ENCODE measurements around the gene PRRT3.
"Not testable (repeated sequence)": the region's sequence is repeated elsewhere in the genome, so short reads cannot be mapped to it uniquely, and the experiment has no call there.

PRRT3 gene

DNA sequence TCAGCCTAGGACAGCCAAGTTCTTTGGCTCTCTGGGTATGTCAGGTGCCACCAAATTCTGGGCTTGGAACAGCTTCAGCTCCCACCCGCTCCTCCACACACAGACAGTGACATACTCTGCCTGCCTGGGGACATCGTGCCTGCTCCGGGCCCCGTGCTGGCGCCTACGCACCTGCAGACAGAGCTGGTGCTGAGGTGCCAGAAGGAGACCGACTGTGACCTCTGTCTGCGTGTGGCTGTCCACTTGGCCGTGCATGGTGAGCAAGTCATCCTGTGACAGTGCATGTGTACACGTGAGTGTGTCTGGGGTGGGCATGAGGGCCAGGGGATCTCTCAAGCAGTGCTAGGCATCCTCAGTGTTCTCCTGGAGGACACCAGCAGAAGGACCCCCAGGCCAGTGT lies 34.4 kb downstream of the PRRT3 start:
- no peak for DNase-seq

DNA sequence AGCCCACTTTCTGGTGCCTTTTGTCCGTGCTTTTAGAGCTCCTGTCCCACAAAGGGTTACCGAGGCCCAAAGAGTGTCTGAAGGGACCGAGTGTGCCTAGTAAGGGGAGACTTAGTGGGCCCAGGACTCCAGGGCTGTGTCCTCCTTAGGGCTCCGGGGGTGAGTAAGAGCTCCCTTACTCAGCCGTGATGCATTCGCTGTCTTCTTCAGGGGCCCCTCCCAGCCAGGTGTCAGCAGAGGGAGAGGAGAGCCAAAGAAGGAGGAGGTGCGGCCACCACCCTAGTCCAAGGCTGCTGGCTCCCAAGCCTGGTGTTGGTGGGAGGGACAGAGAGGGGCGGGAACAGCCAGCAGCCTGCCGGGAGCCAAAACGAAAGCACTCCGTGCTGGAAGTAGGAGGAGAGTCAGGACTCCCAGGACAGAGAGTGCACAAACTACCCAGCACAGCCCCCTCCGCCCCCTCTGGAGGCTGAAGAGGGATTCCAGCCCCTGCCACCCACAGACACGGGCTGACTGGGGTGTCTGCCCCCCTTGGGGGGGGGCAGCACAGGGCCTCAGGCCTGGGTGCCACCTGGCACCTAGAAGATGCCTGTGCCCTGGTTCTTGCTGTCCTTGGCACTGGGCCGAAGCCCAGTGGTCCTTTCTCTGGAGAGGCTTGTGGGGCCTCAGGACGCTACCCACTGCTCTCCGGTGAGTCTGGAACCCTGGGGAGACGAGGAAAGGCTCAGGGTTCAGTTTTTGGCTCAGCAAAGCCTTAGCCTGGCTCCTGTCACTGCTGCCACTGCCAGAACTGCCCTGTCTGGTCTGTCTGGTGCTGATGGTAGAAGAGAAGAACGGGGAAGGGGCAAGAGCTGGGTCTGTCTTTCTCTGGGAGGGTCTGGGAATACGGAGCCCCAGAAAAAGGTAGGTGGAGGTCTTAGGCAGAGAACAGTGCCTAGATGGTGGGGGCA lies 35.2 kb downstream of the PRRT3 start, which contains the start of gene IL17RC:
Gene IL17RC (plus strand): TSS at position 365 of the 947 bp plus-strand sequence. CDS start 218 bp downstream, at position 583.
- DNase-seq = no peak

DNA sequence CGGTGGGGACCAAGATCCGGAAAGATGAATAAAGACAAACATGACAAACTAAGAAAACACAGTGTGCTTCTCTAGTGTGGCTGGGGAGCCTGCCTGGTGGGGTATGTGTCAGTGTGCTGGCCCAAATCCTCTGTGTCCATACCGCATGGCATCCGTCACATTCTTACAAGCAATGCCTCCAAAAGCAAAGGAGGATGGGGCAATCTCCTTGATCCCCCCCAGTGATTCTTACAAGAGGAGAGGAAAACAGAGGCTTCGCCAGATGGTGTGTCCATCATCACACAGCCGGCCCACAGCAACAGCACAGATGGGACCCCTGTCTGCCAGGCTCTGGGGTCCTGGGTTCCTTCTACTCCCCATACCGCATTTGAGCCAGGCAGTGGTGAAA lies 35.9 kb downstream of the PRRT3 start:
- no peak for DNase-seq

DNA sequence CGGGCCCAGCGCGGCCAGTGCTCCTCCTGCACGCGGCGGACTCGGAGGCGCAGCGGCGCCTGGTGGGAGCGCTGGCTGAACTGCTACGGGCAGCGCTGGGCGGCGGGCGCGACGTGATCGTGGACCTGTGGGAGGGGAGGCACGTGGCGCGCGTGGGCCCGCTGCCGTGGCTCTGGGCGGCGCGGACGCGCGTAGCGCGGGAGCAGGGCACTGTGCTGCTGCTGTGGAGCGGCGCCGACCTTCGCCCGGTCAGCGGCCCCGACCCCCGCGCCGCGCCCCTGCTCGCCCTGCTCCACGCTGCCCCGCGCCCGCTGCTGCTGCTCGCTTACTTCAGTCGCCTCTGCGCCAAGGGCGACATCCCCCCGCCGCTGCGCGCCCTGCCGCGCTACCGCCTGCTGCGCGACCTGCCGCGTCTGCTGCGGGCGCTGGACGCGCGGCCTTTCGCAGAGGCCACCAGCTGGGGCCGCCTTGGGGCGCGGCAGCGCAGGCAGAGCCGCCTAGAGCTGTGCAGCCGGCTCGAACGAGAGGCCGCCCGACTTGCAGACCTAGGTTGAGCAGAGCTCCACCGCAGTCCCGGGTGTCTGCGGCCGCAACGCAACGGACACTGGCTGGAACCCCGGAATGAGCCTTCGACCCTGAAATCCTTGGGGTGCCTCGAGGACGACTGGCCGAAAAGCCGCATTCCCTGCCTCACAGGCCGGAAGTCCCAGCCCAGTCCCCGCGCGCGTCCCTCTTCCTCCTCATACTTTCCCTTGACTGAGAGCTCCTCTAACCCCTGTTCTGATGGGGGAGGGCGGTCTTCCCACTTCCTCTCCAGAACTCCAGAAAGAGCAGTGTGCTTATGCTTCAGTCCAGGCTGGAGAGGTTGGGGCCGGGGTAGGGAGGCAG lies 36.7 kb downstream of the PRRT3 start:
- DNase-seq = peak; percentile 29

DNA sequence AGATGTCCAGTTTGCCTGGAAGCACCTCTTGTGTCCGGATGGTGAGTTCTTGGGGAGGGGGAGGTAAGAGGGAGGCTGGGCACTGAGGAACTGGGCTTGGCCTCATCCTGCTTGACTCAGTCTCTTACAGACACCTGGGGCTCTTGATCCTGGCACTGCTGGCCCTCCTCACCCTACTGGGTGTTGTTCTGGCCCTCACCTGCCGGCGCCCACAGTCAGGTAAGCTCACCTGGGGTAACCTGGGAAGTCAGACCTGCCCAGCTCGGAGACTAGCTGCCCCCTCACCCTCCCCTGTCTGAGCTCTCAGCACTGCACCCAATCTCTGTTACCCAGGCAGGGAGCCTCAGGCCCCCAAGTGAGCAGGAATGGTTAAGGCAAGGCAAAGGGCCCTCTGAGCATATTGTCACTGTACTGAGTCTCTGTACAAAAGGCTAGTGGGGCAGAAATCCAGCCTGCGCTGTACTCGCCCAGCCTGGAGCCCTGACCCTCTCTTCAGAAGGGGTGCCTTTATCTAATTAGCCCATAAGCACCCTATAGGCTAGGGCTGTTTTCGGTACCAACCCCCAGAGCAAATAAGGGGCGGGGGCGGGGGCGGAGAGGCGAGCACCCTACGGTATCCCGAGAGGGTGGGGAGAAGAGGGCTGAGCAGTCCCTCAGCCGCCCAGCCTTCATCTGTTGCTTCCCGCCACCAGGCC lies 37.5 kb downstream of the PRRT3 start:
- no peak for DNase-seq

DNA sequence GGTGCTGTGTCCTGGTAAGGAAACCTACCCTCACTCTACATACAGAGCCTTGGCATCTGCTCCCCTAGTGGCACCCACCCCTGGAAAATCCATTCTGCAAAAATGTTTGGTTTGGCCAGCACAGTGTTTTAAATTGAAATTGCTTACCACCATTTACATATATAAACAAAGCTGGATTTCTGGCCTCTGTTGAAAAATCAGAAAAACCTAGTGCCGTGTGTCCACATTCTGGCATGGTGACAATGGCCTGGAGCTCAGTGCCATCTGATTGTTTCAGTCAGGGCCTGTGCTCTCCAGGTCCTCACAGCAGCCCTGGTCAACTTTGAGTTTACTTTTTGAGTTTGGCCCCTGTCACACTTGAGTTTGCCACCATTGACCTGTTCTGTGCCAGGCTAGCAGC lies 38.2 kb downstream of the PRRT3 start:
- DNase-seq = no peak

- no peak for DNase-seq
Observed at GRCh38 chr3:9913601-9914000, 38.6 kb downstream of the PRRT3 start.

GRCh38 chr3:9912294-9912935 lies 39.8 kb downstream of the PRRT3 start:
- peak; percentile 37 for DNase-seq

DNA sequence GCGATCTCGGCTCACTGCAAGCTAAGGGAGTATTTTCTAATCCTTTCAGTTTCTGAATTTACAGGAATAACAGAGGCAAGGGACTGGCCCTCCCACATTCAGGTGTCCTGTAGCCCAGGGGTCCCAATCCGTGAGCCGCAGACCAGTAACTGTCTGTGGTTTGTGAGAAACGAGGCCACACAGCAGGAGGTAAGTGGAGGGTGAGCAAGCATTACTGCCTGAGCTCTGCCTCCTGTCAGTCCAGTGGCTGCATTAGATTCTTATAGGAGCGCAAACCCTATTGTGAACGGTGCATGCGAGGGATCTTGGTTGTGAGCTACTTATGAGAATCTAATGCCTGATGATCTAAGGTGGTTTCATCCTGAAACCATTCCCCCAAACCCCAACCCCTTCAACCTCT lies 40.3 kb downstream of the PRRT3 start:
- DNase-seq = no peak

GRCh38 chr3:9909221-9910013 lies 42.8 kb downstream of the PRRT3 start:
- DNase-seq = no peak

GRCh38 chr3:9908286-9908685 lies 43.9 kb downstream of the PRRT3 start:
- no peak for DNase-seq

GRCh38 chr3:9906480-9906879 lies 45.7 kb downstream of the PRRT3 start:
- DNase-seq = no peak

DNA sequence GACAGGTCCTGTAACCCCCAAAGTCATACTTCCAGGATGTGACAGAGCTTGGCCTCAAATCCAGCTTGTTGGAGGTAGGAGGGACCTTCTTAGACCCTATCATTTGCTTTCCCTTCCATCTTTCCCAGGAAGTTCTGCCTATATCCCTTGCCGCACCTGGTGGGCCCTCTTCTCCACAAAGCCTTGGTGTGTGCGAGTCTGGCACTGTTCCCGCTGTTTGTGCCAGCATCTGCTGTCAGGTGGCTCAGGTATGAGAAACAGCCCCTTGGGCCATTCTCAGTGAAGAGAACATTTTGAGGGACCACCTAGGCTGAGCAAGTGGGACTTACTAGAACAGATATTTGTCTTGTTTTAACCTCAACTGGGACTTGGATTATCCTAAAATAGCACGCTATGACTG lies 48.3 kb downstream of the PRRT3 start:
- DNase-seq = no peak

DNA sequence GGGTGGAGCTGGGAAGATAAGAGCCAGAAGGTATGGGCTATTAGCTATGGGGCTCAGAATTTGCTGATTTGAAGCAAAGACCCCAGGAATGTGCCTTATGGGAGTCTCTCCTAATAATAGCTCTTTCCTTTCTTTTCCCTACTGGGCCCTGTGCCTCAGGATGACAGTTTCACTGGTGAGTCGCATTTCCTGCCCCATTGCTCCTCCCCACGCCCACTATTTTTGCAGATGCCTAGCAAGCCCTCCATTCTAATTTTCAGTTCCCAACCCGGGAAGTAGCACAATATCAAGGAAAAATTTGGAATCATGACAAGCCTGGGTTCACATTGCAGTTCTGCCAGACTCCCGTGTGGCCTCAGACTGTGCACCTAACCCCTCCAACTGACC lies 49.0 kb downstream of the PRRT3 start:
- no peak for DNase-seq

- DNase-seq = no peak
Observed at GRCh38 chr3:9902372-9903237, 49.6 kb downstream of the PRRT3 start, which contains the start of gene IL17RE. TSS of gene IL17RE (plus strand) at chr3:9902848. CDS start at chr3:9902933, 85 bp downstream.

DNA sequence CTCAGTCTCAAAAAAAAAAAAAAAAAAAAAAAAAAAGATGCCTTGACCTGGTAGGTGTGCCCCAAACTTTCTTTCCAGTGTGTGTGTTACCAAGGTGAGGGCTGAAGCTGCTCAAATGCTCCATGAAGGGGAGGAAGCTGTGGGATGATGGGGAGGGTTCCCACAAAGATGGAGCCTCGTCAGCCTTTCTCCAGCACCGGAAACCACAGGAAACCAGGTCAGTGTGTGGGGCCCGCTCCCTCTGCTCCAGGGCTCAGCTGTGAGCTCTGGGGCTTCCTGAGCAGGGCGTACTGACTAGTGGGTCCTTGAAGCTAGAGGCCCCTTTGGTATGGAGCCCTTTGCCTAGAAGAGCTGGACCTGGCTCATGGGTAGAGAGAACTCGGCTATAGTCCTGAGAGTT lies 50.2 kb downstream of the PRRT3 start:
- peak; percentile 45 for DNase-seq

GRCh38 chr3:9900965-9901415 lies 51.2 kb downstream of the PRRT3 start:
- DNase-seq = not testable (repeated sequence)

- DNase-seq = no peak
Observed at GRCh38 chr3:9899289-9899791, 52.9 kb downstream of the PRRT3 start.

DNA sequence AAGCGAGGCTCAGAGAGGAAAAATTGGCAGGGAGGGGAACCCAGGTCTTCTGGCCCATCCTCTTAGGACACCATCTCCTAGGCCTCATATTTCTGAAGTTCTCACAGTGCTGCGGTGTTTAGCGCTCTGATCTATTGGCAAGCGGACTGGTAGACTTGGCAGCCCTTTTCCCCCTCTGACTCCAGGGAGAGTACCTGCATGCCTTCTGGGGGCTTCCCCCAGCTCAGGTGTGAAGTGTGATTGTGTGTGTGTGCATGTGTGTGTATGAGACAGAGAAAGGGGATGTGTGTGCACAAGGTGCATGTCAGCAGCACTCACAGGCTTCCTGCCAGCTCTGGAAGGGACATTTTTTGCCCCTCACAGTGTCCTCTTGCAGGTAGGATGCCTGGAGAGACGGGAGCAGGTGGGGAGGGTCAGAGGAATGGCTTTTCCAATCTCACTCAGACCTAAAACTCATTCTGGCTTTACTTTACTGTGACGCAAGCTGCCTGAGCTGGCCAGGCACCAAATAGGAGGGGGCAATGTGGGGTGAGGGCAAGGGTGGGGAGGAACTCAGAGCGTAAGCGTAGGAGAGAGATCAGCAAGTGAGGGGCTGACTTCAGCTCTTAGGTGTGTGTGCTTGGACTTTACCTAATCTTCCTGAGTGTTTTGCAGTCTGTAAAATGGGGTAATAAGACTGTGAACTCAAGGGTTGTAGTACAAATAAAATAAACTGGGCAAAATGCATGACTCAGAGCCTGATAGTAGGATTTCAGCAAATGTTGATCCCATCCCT lies 53.6 kb downstream of the PRRT3 start:
- no peak for DNase-seq
